ENCODE measurements around the gene KRT25.

Gene KRT25

DNA sequence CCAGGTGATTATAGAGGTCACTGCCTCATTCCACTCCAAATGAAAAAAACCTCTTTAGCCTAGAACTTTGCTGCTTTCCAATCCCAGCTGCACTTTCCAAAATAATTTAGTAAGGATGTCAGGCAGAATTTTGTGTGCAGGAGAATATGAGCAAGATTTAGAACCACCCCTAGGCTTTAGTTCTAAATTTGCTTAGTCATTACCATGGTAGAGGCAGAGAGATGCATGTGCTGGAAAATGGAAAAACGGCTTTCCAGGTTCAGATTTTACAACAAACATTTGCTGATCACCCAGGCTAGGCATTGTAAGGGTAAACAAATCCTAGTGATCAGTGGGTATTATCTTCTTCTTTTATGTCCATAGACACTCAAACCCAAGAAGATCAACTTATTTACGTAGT, 10.5 kb upstream of the KRT25 start:
- Histone ChIP-seq H3F3A (ENCODE audit: insufficient read depth, low read length) (no peaks in the 10 kb centered on the region), H3K27ac (ENCODE audit: low read length) (no peak overlapping the region), H3K9me3 (replicated peaks; ENCODE audit: insufficient read depth, low read length) (no peaks in the 10 kb centered on the region), H3K4me2 (ENCODE audit: low read depth, low read length) (no peak overlapping the region), H3K36me3 (replicated peaks; ENCODE audit: insufficient read depth, low read length) (no peaks in the 10 kb centered on the region), H3K27me3 (replicated peaks; ENCODE audit: insufficient read depth, low read length) (no peaks in the 10 kb centered on the region), H3K4me1 (ENCODE audit: low read length) (no peaks in the 10 kb centered on the region), H3K4me3 (ENCODE audit: low read length) (no peak overlapping the region), H3K79me2 (ENCODE audit: low read length) (no peaks in the 10 kb centered on the region), H2AFZ (ENCODE audit: low read length) (no peak overlapping the region), H3K9ac (ENCODE audit: low read length) (no peak overlapping the region), H4K20me1 (ENCODE audit: insufficient read depth, low read length) (no peaks in the 10 kb centered on the region), H3K9me2 (replicated peaks; ENCODE audit: insufficient read depth, low read length) (no peaks in the 10 kb centered on the region)
- TF ChIP-seq EZH2 (optimal IDR thresholded peaks at IDR 0.05; ENCODE audit: low read depth, low read length) = no peak
- DNase-seq = no peak

DNA sequence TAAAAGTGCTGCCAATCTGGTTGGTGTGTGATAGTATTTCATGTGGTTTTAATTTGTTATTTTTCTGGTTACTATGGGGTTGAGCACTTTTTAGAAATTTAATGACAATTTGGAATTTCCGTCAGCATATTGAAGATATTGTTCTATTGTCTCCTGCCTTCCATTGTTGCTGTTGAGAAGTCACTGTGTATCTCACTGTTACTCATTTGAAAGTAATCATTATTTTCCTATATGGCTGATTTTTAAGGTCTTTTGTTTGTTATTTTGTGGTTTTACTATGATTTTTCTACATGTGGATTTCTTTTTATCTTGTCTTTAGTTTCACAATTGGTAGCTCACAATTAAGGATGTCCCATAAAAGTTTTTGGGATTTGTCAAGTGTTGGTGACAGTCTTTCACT, 8.6 kb upstream of the KRT25 start:
- Histone ChIP-seq H3F3A (ENCODE audit: insufficient read depth, low read length) (no peaks in the 10 kb centered on the region), H3K9me2 (replicated peaks; ENCODE audit: insufficient read depth, low read length) (no peaks in the 10 kb centered on the region), H3K9ac (ENCODE audit: low read length) (no peak overlapping the region), H3K79me2 (ENCODE audit: low read length) (no peaks in the 10 kb centered on the region), H4K20me1 (ENCODE audit: insufficient read depth, low read length) (no peaks in the 10 kb centered on the region), H3K36me3 (replicated peaks; ENCODE audit: insufficient read depth, low read length) (no peaks in the 10 kb centered on the region), H3K9me3 (replicated peaks; ENCODE audit: insufficient read depth, low read length) (no peaks in the 10 kb centered on the region; the same call in 1 of the 2 replicates), H2AFZ (ENCODE audit: low read length) (no peak overlapping the region), H3K27me3 (replicated peaks; ENCODE audit: insufficient read depth, low read length) (no peaks in the 10 kb centered on the region), H3K4me1 (ENCODE audit: low read length) (no peaks in the 10 kb centered on the region), H3K27ac (ENCODE audit: low read length) (no peak overlapping the region), H3K4me2 (ENCODE audit: low read depth, low read length) (no peak overlapping the region), H3K4me3 (ENCODE audit: low read length) (no peak overlapping the region)
- no peak for TF ChIP-seq EZH2 (optimal IDR thresholded peaks at IDR 0.05; ENCODE audit: low read depth, low read length)
- TF ChIP-seq EZH2phosphoT487 (IDR thresholded peaks at IDR 0.05; ENCODE audit: low read length) = no peak
- TF ChIP-seq, protein P1, sequence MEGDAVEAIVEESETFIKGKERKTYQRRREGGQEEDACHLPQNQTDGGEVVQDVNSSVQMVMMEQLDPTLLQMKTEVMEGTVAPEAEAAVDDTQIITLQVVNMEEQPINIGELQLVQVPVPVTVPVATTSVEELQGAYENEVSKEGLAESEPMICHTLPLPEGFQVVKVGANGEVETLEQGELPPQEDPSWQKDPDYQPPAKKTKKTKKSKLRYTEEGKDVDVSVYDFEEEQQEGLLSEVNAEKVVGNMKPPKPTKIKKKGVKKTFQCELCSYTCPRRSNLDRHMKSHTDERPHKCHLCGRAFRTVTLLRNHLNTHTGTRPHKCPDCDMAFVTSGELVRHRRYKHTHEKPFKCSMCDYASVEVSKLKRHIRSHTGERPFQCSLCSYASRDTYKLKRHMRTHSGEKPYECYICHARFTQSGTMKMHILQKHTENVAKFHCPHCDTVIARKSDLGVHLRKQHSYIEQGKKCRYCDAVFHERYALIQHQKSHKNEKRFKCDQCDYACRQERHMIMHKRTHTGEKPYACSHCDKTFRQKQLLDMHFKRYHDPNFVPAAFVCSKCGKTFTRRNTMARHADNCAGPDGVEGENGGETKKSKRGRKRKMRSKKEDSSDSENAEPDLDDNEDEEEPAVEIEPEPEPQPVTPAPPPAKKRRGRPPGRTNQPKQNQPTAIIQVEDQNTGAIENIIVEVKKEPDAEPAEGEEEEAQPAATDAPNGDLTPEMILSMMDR (IDR thresholded peaks at IDR 0.05; ENCODE audit: low read length) = no peak
- DNase-seq = no peak

DNA sequence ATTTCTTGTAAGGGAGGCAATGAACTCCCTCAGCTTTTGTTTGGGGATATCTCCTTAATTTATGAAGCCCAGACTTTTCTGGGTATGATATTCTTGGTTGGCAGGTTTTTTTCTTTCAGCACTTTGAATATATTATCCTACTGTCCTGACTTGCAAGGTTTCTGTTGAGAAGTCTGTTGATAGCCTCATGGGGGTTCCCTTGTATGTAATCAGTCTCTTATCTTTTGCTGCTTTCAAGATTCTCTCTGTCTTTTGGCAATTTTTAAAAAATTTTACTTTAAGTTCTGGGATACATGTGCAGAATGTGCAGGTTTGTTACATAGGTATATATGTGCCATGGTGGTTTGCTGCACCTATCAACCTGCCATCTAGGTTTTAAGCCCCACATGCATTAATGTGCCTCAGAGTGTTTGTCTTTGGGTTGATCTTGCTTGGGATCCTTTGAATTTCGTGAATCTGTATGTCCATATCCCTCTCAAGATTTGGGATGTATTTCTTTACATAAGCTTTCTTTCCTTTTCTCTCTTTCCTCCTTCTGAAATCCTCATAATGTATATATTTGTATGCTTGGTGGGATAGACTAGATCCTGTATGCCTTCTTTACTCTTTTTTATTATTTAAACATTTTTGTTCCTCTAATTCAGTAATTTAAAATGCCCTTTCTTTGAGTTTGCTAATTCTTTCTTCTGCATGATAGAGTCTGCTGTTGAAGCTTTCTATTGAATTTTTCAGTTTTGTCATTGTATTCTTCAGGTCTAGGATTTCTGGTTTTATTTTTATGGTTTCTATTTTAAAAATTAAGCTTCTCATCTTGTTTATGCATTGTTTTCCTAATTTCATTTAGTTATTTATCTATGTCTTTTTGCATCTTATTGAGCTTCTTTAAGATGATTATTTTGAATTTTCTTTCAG, 5.2 kb upstream of the KRT25 start:
- Histone ChIP-seq H3K4me3 (ENCODE audit: low read length) (no peak overlapping the region), H3K4me2 (ENCODE audit: low read depth, low read length) (no peak overlapping the region), H2AFZ (ENCODE audit: low read length) (no peak overlapping the region), H3K9me2 (replicated peaks; ENCODE audit: insufficient read depth, low read length) (no peaks in the 10 kb centered on the region), H3K9ac (ENCODE audit: low read length) (no peak overlapping the region), H4K20me1 (ENCODE audit: insufficient read depth, low read length) (no peaks in the 10 kb centered on the region), H3K27me3 (replicated peaks; ENCODE audit: insufficient read depth, low read length) (no peaks in the 10 kb centered on the region), H3F3A (ENCODE audit: insufficient read depth, low read length) (no peaks in the 10 kb centered on the region), H3K79me2 (ENCODE audit: low read length) (no peaks in the 10 kb centered on the region), H3K27ac (ENCODE audit: low read length) (no peak overlapping the region), H3K4me1 (ENCODE audit: low read length) (no peaks in the 10 kb centered on the region), H3K9me3 (replicated peaks; ENCODE audit: insufficient read depth, low read length) (no peaks in the 10 kb centered on the region; the same call in 1 of the 2 replicates), H3K36me3 (replicated peaks; ENCODE audit: insufficient read depth, low read length) (no peaks in the 10 kb centered on the region)
- TF ChIP-seq EZH2 (optimal IDR thresholded peaks at IDR 0.05; ENCODE audit: low read depth, low read length) (no peak), EZH2phosphoT487 (IDR thresholded peaks at IDR 0.05; ENCODE audit: low read length) (no peak)
- TF ChIP-seq, protein P1 (IDR thresholded peaks at IDR 0.05; ENCODE audit: low read length) = no peak
- no peak for DNase-seq

GRCh38 chr17:40753804-40754203, 1.3 kb downstream of the KRT25 start:
- H3K79me2 ChIP-seq (ENCODE audit: low read length) = no peaks in the 10 kb centered on the region
- H3K27me3 ChIP-seq (replicated peaks; ENCODE audit: insufficient read depth, low read length) = no peaks in the 10 kb centered on the region
- H3K27ac ChIP-seq (ENCODE audit: low read length) = no peak overlapping the region
- H3K9me3 ChIP-seq (replicated peaks; ENCODE audit: insufficient read depth, low read length) = no peaks in the 10 kb centered on the region
- H3F3A ChIP-seq (ENCODE audit: insufficient read depth, low read length) = no peaks in the 10 kb centered on the region
- no peak overlapping the region for H3K9ac ChIP-seq (ENCODE audit: low read length)
- no peaks in the 10 kb centered on the region for H3K4me1 ChIP-seq (ENCODE audit: low read length)
- no peak overlapping the region for H3K4me3 ChIP-seq (ENCODE audit: low read length)
- H3K4me2 ChIP-seq (ENCODE audit: low read depth, low read length) = no peak overlapping the region
- no peak overlapping the region for H2AFZ ChIP-seq (ENCODE audit: low read length)
- no peak for DNase-seq
- H4K20me1 ChIP-seq (ENCODE audit: insufficient read depth, low read length) = no peaks in the 10 kb centered on the region
- H3K9me2 ChIP-seq (replicated peaks; ENCODE audit: insufficient read depth, low read length) = no peaks in the 10 kb centered on the region
- H3K36me3 ChIP-seq (replicated peaks; ENCODE audit: insufficient read depth, low read length) = no peaks in the 10 kb centered on the region
- TF ChIP-seq, protein P1 (IDR thresholded peaks at IDR 0.05; ENCODE audit: low read length) = no peak
- TF ChIP-seq EZH2phosphoT487 (IDR thresholded peaks at IDR 0.05; ENCODE audit: low read length) = no peak
- no peak for TF ChIP-seq EZH2 (optimal IDR thresholded peaks at IDR 0.05; ENCODE audit: low read depth, low read length)

Data from MM.1S (cell line).